ENCODE results near the gene CRKL.

Gene CRKL

GRCh38 chr22:20987375-20987774 lies 70.2 kb downstream of the CRKL start:
- DNase-seq: no peak

- DNase-seq: no peak
These were observed 71.5 kb downstream of the CRKL start for GRCh38 chr22:20988573-20989322.

- peak; percentile 7 for DNase-seq
These were observed 72.3 kb downstream of the CRKL start for GRCh38 chr22:20989323-20990138.

- no peak for DNase-seq
These were observed 73.3 kb downstream of the CRKL start for GRCh38 chr22:20990184-20991180.

GRCh38 chr22:20991252-20992055 lies 74.2 kb downstream of the CRKL start:
- no peak for DNase-seq

GRCh38 chr22:20992056-20992442 lies 74.8 kb downstream of the CRKL start:
- no peak for DNase-seq

- no peak for DNase-seq
These were observed 75.5 kb downstream of the CRKL start for GRCh38 chr22:20992456-20993303.

GRCh38 chr22:20993304-20994127 lies 76.3 kb downstream of the CRKL start:
- DNase-seq: no peak

GRCh38 chr22:20994128-20994901 lies 77.1 kb downstream of the CRKL start:
- no peak for DNase-seq

- DNase-seq: no peak
These were observed 77.7 kb downstream of the CRKL start for GRCh38 chr22:20994902-20995241.

GRCh38 chr22:20995329-20996030 lies 78.3 kb downstream of the CRKL start:
- no peak for DNase-seq

- DNase-seq: no peak
These were observed 78.8 kb downstream of the CRKL start for GRCh38 chr22:20996031-20996410.

- no peak for DNase-seq
These were observed 79.7 kb downstream of the CRKL start for GRCh38 chr22:20996598-20997535.

GRCh38 chr22:20997536-20998257 lies 80.5 kb downstream of the CRKL start:
- DNase-seq: no peak

- no peak for DNase-seq
These were observed 81.5 kb downstream of the CRKL start for GRCh38 chr22:20998411-20999336.
